HTR-8/SVneo (cell line): ENCODE data around the gene CCDC60.

Experiments used
- DNase-seq: peaks from one replicate; pipeline ENCODE4 v3.0.0; 2011; ENCODE audit warnings: low spot score, mixed read lengths; ENCODE audit not compliant: insufficient read length
- FAIRE-seq: peaks from 2 replicates; lab custom pipeline; 2011; peaks lifted over from hg19 to GRCh38; lab: Jason Lieb, UNC

The CCDC60 gene

DNA sequence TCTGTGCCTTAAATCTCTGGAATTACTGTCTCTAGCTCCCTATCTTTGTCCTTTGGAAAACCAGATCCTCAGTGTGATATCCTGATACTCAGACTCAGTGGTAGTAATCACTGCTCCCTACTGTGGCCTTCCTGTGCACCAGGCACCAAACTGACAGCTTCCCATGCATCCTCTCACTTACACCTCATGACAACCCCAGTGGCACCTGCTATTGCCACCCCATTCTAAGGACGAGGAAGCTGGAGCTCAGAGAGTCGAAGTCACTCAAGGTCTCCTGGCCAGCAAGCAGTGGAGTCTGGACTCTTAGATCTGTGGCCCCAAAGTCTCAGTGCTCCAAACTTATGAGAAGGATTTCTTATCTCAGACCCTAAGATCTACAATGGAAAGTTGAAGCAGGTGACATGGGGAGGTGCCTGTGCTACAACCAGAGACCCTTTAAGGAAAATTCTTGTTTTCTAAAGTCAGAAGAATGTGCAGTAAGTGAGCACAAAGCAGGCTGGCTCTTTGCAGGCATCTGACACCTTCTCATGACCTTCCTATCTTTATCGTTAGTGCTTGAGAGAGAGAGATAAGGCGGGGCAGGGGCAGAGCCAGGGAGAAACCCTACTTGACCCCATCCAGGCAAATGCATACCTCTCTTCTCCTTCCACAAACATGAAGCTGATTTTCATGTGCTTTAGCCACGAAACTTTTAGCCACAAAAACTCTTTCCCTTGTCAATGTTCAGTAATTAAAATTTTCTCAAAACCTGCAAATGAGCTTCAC is 47.1 kb downstream of the CCDC60 start:
- FAIRE-seq (no peak), DNase-seq (no peak)

DNA sequence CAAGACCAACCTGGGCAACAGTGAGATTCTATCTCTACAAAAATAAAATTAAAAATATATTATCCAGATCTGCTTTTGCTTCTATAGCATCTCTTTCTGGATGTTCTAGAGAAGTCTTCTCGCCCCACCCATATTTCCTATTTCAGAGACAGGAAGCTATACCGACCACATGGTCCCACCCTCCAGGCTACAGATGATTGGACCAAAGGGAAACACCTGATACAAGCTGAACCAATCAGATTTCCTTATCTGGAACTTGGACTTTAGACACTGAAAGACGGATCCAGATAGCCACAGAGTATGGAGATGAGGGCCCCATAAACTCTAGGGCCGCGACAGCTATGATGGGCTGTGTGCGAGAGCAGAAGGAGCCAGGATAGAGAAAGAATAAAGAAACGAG is 48.7 kb downstream of the CCDC60 start:
- DNase-seq: no peak
- FAIRE-seq: no peak

DNA sequence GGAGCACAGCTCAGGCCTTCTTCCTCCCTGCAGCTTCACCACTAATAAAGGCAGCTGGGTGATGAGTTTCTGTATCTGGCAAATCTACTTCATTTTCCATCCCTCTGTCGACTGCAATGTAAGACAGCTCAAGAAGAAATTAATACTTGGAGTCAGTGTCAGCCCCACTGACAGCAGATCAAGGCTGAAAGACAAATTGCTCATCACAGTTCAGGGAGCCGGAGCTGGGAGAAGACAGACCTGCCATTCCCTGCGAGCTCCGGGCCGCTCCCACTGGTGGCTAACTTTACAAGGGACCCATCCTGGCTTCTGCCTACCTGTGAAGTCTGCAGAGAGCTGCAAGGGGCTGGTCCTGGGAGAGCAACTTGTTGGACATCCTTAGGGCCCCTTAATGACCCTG is 49.8 kb downstream of the CCDC60 start:
- DNase-seq: no peak
- FAIRE-seq: no peak

DNA sequence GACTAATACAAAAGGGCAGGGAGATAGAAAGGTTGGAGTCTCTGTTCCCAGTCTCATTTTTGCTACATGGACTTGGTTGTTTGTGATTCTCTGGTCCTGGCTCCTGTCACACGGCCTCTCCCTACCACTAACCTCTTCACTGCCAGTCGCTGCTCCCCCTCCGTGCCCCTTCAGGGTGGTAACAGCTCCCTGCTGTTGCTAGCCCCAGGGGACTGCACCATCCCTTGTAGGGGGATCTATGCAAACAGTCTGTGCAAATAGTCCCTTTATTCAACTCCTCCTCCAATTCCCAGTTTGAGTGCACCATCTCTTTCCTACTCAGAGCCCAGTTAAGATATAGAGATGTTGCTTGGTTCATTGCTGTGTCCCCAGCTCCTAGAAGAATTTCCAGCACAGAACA is 51.1 kb downstream of the CCDC60 start:
- FAIRE-seq: no peak

DNA sequence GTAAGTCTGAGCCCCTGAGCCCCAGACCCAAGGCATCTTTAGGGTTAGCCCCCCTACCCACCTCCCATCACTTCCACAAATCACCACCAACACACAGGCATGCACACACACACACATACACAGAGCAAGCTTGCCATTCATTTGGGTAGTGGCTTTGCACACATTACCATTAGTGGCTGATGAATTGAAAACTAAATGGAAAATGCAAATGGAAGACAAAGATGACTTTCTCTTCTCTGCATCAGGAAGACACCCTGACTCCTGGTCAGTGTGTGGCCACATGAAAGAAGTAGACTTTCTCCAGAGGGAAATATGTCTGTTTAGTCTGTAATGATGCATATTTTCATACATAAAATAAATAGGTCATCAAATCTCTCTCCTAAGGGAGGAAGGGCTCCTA is 55.2 kb downstream of the CCDC60 start:
- no peak for DNase-seq
- FAIRE-seq: no peak

More for the DNA sequence above, 51.1 kb downstream of the CCDC60 start:
- DNase-seq: no peak

DNA sequence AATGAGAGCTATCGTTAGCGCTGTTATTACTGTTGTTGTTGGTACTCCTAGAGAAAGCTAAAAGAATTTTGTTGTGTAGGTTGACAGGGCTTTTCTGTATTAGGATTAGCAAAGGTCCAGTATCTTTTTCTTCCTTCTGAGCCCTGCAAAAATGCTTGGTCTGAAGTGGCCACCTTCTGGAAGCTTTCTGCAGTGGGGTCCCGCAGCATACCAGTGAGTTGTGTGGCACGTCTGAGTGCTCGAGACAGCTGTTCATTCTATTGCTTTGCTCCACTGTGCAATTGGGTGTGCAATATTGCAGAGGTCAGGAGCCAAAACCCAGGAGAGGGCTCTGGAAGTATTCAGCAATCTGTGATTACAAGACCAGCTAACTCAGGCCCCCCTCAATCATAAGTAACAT is 57.1 kb downstream of the CCDC60 start:
- no peak for DNase-seq
- FAIRE-seq: no peak

DNA sequence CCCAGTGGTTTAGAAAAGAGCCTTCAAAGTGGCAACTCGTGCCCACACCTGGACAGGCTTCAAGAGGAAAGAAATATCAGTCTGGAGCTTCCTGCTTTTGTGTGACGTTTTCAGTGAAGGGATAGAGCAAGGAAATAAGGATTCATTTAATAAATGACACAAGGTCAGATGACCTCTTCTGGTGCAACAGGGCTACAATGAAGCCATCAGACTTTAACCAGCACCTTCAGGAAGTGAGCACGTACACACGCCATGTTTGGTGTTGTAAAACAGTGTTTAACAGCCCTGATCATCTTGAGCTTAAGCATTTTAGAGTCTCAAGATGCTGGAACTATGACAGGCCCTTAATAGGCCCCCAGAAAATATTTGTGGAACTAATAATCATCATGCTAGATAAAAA is 59.1 kb downstream of the CCDC60 start:
- DNase-seq (no peak), FAIRE-seq (no peak)

DNA sequence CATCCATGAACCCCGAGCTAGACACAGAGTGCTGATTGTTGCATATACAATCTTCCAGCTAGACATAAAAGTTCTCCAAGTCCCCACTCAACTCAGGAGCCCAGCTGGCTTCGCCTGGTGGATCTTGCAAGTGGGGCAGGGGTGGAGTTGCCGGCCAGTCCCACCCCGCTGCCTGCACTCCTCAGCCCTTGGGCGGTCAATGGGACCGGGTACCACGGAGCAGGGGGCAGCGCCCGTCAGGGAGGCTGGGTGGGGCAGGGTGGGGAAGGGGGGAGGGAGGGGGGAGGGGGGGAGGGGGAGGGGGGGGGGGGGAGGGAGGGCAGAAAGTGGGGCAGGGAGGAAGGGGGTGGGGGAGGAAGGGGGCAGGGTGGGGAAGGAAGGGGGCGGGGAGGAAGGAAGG is 63.0 kb downstream of the CCDC60 start:
- no peak for FAIRE-seq

DNA sequence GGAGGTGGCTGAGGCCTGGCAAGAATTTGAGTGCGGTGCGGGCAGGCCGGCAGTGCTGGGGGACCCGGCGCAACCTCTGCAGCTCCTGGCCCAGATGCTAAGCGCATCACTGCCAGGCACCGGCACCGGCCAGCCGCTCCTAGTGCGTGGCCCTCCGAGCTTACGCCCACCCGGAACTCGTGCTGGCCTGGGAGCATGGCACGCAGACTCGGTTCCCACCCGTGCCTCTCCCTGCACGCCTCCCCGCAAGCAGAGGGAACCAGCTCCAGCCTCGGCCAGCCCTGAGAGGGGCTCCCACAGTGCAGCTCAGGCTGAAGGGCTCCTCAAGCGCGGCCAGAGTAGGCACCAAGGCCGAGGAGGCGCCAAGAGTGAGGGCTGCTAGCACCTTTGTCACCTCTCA is 63.7 kb downstream of the CCDC60 start:
- no peak for FAIRE-seq
- no peak for DNase-seq

More for the DNA sequence above, 63.0 kb downstream of the CCDC60 start:
- no peak for DNase-seq

DNA sequence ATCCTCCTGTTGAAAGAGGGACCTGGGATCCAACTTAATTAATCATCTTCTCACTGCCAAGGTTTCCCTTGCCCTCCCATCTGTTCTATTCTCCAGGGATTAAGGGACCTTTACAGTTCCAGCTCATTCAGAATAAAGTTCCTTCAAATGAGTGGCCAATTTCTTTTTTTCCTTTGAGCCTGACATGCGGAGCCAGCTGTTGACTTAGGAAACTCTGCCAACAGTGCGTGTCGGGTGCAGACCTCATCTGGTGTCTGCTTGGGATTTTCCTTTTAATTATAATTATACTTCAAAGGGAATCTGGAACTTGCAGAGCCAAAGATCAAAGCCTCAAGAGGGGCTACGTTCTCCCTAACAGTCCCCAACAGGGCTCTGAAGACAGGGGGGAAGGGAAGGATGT is 64.8 kb downstream of the CCDC60 start:
- no peak for FAIRE-seq

DNA sequence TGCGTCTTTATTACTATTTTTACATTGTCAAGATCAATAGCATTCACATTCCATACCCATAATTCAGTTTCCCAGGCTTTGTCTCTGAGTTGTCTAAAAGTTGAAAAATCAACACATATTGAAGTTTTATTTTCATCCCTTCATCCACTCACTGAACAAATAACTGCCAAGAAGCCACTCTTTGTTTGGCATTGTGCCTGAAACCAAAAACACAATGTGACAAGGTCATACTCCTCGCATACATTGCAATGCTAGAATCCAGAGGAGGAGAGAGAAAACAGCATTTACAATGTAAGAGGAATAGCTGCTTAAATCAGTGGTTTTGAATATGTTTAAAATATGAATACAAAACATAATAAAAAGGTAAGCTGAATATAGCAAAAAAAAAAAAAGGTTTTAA is 71.8 kb downstream of the CCDC60 start:
- no peak for FAIRE-seq
- no peak for DNase-seq

More for the DNA sequence above, 64.8 kb downstream of the CCDC60 start:
- no peak for DNase-seq

DNA sequence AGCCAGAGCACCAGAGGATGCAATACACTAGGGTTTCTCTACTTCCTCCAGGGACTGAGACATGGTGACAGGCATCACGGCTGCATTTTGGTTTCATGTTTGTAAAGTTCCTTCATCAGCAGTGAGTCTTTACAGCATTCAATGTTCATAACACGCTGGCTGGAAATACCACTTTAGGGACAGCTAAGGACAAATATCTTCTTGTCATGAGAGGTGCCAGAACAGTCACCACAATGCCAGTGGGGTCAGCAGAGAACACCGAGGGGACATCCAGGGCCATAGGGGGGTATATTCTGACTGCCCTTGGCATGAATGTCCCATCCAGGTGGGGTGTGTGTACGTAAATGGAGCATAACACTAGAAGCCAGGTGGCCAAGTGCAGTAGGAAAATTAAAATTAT is 72.3 kb downstream of the CCDC60 start:
- FAIRE-seq (no peak), DNase-seq (no peak)

DNA sequence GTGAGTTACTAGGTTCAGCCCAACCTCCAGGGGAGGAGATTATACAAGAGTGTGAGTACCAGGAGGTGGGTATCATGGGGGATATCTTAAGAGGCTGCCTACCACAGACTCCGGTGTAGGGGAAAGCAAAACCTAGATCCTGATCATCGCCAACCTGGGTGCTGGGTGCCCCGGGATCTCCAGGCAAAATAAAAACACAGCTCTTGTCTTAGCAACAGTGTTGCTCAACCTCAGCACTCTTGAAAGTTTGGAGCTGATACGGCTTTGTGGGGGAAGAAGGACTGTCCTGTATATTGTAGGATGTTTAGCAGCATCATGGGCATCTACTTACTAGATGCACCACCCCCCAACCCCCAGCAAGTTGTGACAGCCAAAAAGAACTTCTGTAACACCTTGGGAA is 74.5 kb downstream of the CCDC60 start:
- DNase-seq (no peak), FAIRE-seq (no peak)

DNA sequence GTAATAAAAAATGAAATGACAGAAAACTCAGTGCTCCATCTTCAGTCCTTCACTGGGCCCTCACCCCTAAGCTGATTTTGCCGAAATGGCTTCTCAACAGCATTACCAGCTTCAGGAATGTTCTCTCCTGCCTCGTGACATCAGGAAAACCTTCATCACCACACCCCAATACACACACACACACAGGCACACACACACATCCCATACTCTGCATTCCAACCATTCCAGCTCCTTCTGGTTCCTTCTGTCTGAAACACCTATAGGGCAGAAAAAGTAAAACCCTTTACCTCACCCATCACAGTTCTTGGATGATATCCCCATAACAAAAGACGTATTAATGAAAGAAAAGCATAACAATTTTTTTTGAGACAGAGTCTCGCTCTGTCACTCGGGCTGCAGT is 75.9 kb downstream of the CCDC60 start:
- FAIRE-seq: no peak
- DNase-seq: no peak

DNA sequence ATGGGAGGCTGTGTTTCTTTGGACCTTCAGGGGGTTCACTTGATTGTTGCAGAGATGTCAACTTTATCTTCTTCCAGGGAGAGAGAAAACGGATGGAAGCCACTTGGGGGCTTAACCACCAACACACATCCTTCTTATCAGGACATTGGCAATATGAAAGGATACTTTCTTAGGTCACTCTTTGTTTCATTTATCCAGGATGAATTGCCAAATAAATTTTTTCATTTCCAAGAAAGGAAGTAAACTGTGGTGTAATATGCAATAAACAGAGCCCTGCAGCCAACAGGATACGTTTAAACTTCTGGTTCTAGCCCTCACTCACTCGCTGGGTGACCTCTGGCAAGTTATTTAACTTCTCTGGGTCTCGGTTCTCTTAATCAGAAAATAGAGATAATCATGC is 77.8 kb downstream of the CCDC60 start:
- DNase-seq (no peak), FAIRE-seq (no peak)

DNA sequence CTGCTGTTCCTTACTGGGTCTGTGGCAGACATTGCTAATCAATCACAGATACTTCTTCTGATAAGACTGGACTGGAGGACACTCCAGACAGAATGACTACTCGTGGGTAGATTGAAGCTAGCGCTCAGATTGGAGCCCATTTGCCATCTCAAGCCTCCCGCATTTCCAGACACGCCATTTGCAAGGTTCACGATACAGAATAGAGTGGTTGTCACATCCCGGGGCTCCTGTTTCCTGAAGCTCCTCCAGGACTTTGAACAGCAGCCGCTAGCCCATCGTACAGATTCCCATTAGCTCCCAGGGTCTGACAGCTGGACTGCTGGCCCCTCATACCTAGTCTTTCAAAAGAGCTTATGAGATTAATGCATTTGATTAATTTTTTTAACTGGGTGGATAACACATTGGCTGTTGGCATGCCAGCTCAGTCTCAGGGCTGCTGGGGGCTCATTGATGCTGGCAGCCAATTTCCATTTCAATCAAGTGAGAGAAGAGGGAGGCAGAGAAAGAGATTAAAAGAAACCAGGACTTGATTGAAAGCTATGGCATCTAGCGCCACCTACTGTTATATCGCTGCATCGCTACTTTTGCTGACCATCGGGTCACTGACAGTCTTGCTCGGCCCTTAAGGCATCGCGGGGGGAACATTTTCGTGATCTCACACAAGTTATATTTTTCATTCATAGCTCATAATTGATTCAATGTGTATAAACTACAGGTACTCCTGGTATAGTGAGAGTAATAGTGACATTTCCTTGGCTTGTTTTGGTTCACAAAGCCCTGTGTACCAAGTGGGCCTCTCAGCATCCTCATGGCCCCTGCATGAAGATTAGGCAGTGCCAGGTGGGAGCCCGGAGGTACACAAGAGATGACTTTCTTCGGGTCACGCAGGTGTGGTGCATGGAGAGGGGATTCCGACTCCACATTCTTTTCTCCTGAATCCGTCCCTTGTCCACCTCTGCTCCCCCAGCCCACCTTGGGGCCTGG is 78.6 kb downstream of the CCDC60 start:
- FAIRE-seq: peak; percentile 66
- DNase-seq: peak; percentile 51

DNA sequence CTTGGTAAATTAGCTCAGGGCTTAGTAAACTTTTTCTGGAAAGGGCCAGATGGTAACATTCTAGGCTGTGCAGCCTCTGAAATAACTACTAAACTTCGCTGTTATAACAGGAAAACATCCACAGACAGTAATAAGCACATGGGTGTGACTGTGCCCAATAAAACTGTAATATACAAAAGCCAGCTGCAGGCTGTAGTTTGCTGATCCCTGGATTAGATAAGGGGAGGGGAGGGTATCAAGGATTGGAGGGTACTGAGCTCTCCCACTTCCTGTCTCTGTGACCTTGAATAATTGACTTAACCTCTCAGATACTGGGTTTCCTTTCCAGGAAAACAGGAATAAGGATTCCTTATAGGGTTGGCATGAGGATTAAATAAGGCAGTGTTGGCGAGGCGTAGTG is 81.2 kb downstream of the CCDC60 start:
- DNase-seq (no peak), FAIRE-seq (no peak)

DNA sequence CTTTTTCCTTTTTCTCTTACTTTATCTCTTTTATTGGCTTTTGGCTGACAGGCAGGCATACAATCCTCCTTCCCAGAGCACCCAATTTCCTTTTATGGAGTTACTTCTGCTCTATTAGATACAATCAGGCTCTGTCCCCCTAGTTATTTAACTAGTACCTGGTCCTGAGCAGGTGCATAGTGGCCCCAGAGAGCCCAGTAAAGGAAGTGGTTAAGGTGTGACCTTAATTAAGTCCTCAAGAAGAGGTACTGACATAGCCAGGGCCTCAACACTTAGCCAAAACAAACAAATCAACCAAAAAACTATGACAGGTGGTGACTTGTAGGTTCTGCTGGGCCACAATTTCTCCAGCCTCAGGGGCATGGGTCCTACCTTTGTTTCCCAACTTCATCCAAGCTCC is 82.9 kb downstream of the CCDC60 start:
- FAIRE-seq (no peak), DNase-seq (no peak)

DNA sequence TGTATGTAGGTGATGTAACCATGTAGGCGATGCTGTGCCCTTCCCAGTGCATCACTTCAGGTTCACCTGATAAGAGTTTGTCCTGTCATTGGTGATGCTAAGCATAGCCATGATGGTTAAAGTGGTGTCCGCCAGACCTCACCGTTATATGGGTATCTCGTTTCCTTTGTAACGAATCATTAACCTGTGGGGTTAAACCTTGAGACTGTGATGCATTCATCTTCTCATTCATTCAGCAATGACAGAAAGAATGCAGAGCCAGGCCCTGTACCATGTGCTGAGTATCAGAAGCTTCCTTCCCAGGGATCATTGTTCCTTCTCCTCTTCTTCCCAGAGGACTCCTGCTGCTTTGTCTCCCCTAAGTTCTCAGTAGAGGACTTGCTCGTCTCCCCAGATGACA is 84.9 kb downstream of the CCDC60 start:
- FAIRE-seq (no peak), DNase-seq (no peak)

DNA sequence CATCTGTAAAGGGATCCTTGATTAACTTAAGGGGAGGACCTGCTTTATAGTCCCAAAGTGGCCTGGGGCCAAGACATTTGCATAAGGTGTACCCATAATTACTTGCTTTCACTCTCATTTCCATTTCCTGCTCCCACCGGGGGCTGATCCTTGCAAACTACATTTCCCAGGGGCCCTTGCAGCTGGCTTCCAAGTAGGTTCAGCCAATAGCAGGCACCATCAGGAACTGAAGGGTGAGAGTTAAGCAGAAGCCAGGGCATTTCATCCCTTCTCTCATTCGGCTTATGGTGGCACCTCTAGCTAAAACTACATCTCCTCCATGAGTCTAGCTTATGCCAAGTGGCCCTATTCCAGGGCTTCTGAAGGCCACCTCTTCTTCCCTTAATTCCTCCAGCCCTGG is 88.8 kb downstream of the CCDC60 start:
- FAIRE-seq (no peak), DNase-seq (no peak)

DNA sequence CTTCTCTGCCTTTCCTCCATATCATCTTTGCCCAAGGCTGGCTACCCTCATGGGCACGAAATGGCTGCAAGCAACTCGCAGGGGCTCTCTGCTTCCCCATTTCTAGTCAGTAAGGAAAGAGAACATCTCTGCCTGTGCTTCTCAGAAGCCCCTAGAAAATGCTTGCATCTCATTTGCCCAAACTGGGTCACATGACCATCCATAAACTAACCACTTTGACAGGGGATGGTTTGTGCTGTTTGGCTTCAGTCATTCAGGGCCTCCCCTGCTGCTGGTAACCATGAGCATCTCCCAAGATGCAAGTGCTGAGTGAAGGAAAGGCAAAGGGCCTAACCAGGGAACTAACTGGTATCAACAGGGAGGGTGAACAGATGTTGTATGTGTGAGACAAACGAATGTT is 91.1 kb downstream of the CCDC60 start:
- FAIRE-seq: no peak
- DNase-seq: no peak
